Measurements from ENCODE around the gene TRIM73. TPM values are rescaled to one million over a fixed set of nuclear protein-coding genes. Genes with fewer than 3 reads are reported as not detected.
A peak's percentile ranks its signal among the peaks of the same experiment; 100 is the strongest.
"Not testable (repeated sequence)": the region's sequence is repeated elsewhere in the genome, so short reads cannot be mapped to it uniquely, and the experiment has no call there.

Gene TRIM73
- total and polyA plus RNA-seq, 2 of the 13 experiments (the other 11 are each of a cell fraction or from before 2014, with no cell fraction given), result 1.5 to 5.7 TPM

DNA sequence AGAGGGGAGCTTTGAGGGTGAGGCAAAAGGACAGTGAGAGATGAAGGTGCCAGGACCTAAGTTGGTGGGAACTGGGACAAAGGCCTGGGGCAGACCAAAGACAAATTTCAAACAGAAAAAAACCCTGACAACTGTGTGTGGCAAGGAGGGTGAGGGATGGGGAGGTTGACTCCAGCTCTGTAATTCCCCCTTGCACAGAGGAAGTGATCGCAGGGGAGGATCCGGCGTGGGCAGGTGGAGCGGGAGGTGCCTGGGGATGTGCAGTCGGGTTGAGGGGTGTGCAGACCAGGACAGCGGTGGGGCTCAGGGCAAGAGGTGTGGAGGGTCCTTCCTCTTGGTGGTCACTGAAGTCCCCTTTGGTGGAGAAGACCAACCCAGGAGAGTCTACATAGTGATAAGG is 5.1 kb downstream of the TRIM73 start:
- H3K4me2 ChIP-seq (ENCODE audit: low read depth, low read length); H2AFZ ChIP-seq (ENCODE audit: low read length); H3K9me3 ChIP-seq (ENCODE audit: low read length); BruUV-seq (replicated peaks); H3K9ac ChIP-seq (ENCODE audit: insufficient read depth, low read depth, low read length); in situ Hi-C loops (cut with HindIII; ENCODE audit: extremely low pct_ligation_motif_present, low pct_unique_long_range_greater_than_20kb); CTCF ChIA-PET (ENCODE audit: low intra/inter-chr PET ratio, low total read pairs); DNase-seq (ENCODE audit: low spot score); H3K79me2 ChIP-seq (ENCODE audit: insufficient read depth, low read length); FAIRE-seq; H3K27ac ChIP-seq (ENCODE audit: extremely low read length, insufficient read depth, low read length); H3K27me3 ChIP-seq (ENCODE audit: control insufficient read depth in 1 of 2, insufficient read depth in 2 of 2, low read length in 2 of 2); H3K4me3 ChIP-seq (replicated peaks in 1 of 3; ENCODE audit: insufficient read depth in 1 of 3, low read depth in 2 of 3, low read length in 3 of 3); ATAC-seq; POLR2A ChIA-PET; intact Hi-C loops (cut with micrococcal nuclease; ENCODE audit: unreplicated experiment); H3K4me1 ChIP-seq (ENCODE audit: insufficient read depth, low read length); H3K36me3 ChIP-seq (replicated peaks in 1 of 2; ENCODE audit: control insufficient read depth in 1 of 2, insufficient read depth in 2 of 2, low read length in 2 of 2); H4K20me1 ChIP-seq (ENCODE audit: insufficient read depth, low read length): not testable (repeated sequence)
- no CpG with 5 or more reads among the region's 6 CpGs for WGBS (ENCODE audit: low lambda C conversion rate)

- not testable (repeated sequence) for FAIRE-seq
Observed at GRCh38 chr7:75403455-75404443, 8.3 kb downstream of the TRIM73 start.

DNA sequence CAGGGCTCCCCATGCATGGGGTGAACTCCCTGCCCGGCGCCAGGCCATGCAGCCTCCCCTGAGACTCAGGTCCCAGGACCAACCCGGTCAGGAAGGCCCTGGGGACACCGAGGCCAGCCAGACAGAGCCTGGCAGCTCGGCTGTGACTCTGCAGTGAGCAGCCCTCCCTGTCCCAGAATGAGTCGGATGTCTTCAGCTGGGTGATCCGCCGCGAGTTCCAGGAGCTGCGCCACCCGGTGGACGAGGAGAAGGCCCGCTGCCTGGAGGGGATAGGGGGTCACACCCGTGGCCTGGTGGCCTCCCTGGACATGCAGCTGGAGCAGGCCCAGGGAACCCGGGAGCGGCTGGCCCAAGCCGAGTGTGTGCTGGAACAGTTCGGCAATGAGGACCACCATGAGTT is 9.2 kb downstream of the TRIM73 start:
- POLR2A ChIA-PET; H3K27ac ChIP-seq (ENCODE audit: extremely low read length, insufficient read depth, low read length); CTCF ChIA-PET (ENCODE audit: low intra/inter-chr PET ratio, low total read pairs); intact Hi-C loops (cut with micrococcal nuclease; ENCODE audit: unreplicated experiment); H3K27me3 ChIP-seq (ENCODE audit: control insufficient read depth in 1 of 2, insufficient read depth in 2 of 2, low read length in 2 of 2); H3K4me2 ChIP-seq (ENCODE audit: low read depth, low read length); H2AFZ ChIP-seq (ENCODE audit: low read length); H3K79me2 ChIP-seq (ENCODE audit: insufficient read depth, low read length); BruUV-seq (replicated peaks); H3K9me3 ChIP-seq (ENCODE audit: low read length); H3K4me1 ChIP-seq (ENCODE audit: insufficient read depth, low read length); H3K9ac ChIP-seq (ENCODE audit: insufficient read depth, low read depth, low read length); H3K4me3 ChIP-seq (replicated peaks in 1 of 3; ENCODE audit: insufficient read depth in 1 of 3, low read depth in 2 of 3, low read length in 3 of 3); FAIRE-seq; H3K36me3 ChIP-seq (replicated peaks in 1 of 2; ENCODE audit: control insufficient read depth in 1 of 2, insufficient read depth in 2 of 2, low read length in 2 of 2); in situ Hi-C loops (cut with HindIII; ENCODE audit: extremely low pct_ligation_motif_present, low pct_unique_long_range_greater_than_20kb); DNase-seq (ENCODE audit: low spot score); H4K20me1 ChIP-seq (ENCODE audit: insufficient read depth, low read length): not testable (repeated sequence)
- ATAC-seq, result peak; percentile 92
- WGBS (ENCODE audit: low lambda C conversion rate), result no CpG with 5 or more reads among the region's 18 CpGs

More at GRCh38 chr7:75403455-75404443, 8.3 kb downstream of the TRIM73 start:
- DNase-seq (ENCODE audit: low spot score); H3K4me3 ChIP-seq (replicated peaks in 1 of 3; ENCODE audit: insufficient read depth in 1 of 3, low read depth in 2 of 3, low read length in 3 of 3); BruUV-seq (replicated peaks); POLR2A ChIA-PET; H3K4me2 ChIP-seq (ENCODE audit: low read depth, low read length); H4K20me1 ChIP-seq (ENCODE audit: insufficient read depth, low read length); H3K9ac ChIP-seq (ENCODE audit: insufficient read depth, low read depth, low read length); H2AFZ ChIP-seq (ENCODE audit: low read length); H3K36me3 ChIP-seq (replicated peaks in 1 of 2; ENCODE audit: control insufficient read depth in 1 of 2, insufficient read depth in 2 of 2, low read length in 2 of 2); H3K27me3 ChIP-seq (ENCODE audit: control insufficient read depth in 1 of 2, insufficient read depth in 2 of 2, low read length in 2 of 2); H3K27ac ChIP-seq (ENCODE audit: extremely low read length, insufficient read depth, low read length); H3K9me3 ChIP-seq (ENCODE audit: low read length); H3K79me2 ChIP-seq (ENCODE audit: insufficient read depth, low read length); intact Hi-C loops (cut with micrococcal nuclease; ENCODE audit: unreplicated experiment); CTCF ChIA-PET (ENCODE audit: low intra/inter-chr PET ratio, low total read pairs); H3K4me1 ChIP-seq (ENCODE audit: insufficient read depth, low read length); in situ Hi-C loops (cut with HindIII; ENCODE audit: extremely low pct_ligation_motif_present, low pct_unique_long_range_greater_than_20kb): not testable (repeated sequence)
- peak; percentile 50 for ATAC-seq
- WGBS (ENCODE audit: low lambda C conversion rate), result no CpG with 5 or more reads among the region's 28 CpGs

- H3K27ac ChIP-seq (ENCODE audit: extremely low read length, insufficient read depth, low read length); DNase-seq (ENCODE audit: low spot score); H4K20me1 ChIP-seq (ENCODE audit: insufficient read depth, low read length); H3K79me2 ChIP-seq (ENCODE audit: insufficient read depth, low read length); H3K27me3 ChIP-seq (ENCODE audit: control insufficient read depth in 1 of 2, insufficient read depth in 2 of 2, low read length in 2 of 2); intact Hi-C loops (cut with micrococcal nuclease; ENCODE audit: unreplicated experiment); H2AFZ ChIP-seq (ENCODE audit: low read length); H3K9me3 ChIP-seq (ENCODE audit: low read length); H3K9ac ChIP-seq (ENCODE audit: insufficient read depth, low read depth, low read length); in situ Hi-C loops (cut with HindIII; ENCODE audit: extremely low pct_ligation_motif_present, low pct_unique_long_range_greater_than_20kb); H3K36me3 ChIP-seq (replicated peaks in 1 of 2; ENCODE audit: control insufficient read depth in 1 of 2, insufficient read depth in 2 of 2, low read length in 2 of 2); CTCF ChIA-PET (ENCODE audit: low intra/inter-chr PET ratio, low total read pairs); H3K4me2 ChIP-seq (ENCODE audit: low read depth, low read length); POLR2A ChIA-PET; H3K4me1 ChIP-seq (ENCODE audit: insufficient read depth, low read length): not testable (repeated sequence)
- WGBS (ENCODE audit: low lambda C conversion rate), result no CpG with 5 or more reads among the region's 74 CpGs
- peak; percentile 71 for FAIRE-seq
- BruUV-seq (replicated peaks), result TSS peak; percentile 85
- peak; percentile 84 for ATAC-seq
- H3K4me3 ChIP-seq (replicated peaks in 1 of 3; ENCODE audit: insufficient read depth in 1 of 3, low read depth in 2 of 3, low read length in 3 of 3), result peak overlapping the region in 1 of 3 experiments; percentile 41; a peak in 2 of 6 replicates
Observed at GRCh38 chr7:75409880-75410822, 14.7 kb downstream of the TRIM73 start.
